ENCODE data around the gene THAP12. TPM values are rescaled to one million over a fixed set of nuclear protein-coding genes. Genes with fewer than 3 reads are reported as not detected.

The THAP12 gene
- total and polyA plus RNA-seq, 4 donors: 5.6 to 21.9 (median 13.7) TPM

DNA sequence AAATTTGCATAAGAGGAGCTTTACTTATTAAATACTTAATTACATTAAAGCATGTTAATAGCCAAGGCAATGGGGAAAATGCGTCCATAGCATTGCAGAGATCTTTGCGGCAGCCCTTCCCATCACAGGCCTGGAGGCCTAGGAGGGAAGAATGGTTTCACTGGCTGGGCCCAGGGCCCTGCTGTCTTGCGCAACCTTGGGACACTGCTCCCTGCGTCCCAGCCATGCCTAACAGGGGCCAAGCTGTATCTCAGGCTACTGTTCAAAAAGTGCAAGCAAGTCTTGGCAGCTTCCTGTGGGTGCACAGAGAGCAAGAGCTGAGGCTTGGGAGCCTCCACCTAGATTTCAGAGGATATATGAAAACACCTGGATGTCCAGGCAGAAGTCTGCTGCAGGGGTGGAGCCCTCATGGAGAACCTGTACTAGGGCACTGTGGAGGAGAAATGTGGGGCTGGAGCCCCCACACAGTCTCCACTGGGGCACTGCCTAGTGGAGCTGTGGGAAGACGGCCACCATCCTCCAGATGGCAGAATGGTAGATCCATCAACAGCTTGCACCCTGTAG, 46.0 kb downstream of the THAP12 start:
- no peaks in the 10 kb centered on the region for H3K36me3 ChIP-seq (ENCODE audit: control insufficient read depth in 4 of 4, insufficient read depth in 3 of 4, low read depth in 1 of 4, low read length in 3 of 4)
- 85% methylated on average over 5 of the region's 5 CpGs for WGBS

DNA sequence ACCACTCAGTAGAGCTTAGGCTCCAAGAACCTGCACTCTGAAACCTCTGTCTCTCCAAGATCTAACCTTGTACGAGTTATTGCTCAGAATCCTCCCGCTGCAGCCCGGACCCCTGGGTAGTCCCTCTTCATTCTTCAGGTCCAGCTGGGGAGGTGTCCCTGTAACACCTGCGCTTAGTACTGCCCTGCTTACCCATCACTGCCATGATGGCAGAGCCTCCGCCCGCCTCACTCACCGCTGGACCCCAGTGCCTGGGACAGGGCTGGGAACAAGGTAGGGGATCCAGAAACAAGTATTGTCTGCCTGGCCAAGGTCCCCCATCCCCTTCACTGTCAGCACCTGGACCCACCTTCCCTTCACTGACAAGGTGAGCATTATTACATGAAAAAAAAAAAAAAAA, 50.3 kb downstream of the THAP12 start:
- no peak for DNase-seq (ENCODE audit: low spot score)
- no peaks in the 10 kb centered on the region for H3K36me3 ChIP-seq (ENCODE audit: control insufficient read depth in 4 of 4, insufficient read depth in 3 of 4, low read depth in 1 of 4, low read length in 3 of 4)
- H3K4me1 ChIP-seq (ENCODE audit: control insufficient read depth in 4 of 4, insufficient read depth in 4 of 4, low read length in 3 of 4): no peaks in the 10 kb centered on the region
- WGBS: 95% methylated on average over 7 of the region's 7 CpGs
- peaks cover 0 to 6% (median 3%) of the 10 kb centered on the region in 4 donors for H3K9me3 ChIP-seq (ENCODE audit: control insufficient read depth in 4 of 4, low read length in 3 of 4)
- H3K4me3 ChIP-seq (ENCODE audit: low read depth in 1 of 3, low read length in 3 of 3): no peak overlapping the region
- no peak overlapping the region for H3K9ac ChIP-seq (ENCODE audit: low read depth in 1 of 2, low read length in 2 of 2)
- no peaks in the 10 kb centered on the region for H3K27me3 ChIP-seq (ENCODE audit: control insufficient read depth in 4 of 4, insufficient read depth in 4 of 4, low read length in 3 of 4)
- no peak overlapping the region for H3K27ac ChIP-seq (ENCODE audit: low read depth in 1 of 2, low read length in 2 of 2)
- TF ChIP-seq RXRA (IDR thresholded peaks at IDR 0.05): no peak
- TF ChIP-seq, protein P1, sequence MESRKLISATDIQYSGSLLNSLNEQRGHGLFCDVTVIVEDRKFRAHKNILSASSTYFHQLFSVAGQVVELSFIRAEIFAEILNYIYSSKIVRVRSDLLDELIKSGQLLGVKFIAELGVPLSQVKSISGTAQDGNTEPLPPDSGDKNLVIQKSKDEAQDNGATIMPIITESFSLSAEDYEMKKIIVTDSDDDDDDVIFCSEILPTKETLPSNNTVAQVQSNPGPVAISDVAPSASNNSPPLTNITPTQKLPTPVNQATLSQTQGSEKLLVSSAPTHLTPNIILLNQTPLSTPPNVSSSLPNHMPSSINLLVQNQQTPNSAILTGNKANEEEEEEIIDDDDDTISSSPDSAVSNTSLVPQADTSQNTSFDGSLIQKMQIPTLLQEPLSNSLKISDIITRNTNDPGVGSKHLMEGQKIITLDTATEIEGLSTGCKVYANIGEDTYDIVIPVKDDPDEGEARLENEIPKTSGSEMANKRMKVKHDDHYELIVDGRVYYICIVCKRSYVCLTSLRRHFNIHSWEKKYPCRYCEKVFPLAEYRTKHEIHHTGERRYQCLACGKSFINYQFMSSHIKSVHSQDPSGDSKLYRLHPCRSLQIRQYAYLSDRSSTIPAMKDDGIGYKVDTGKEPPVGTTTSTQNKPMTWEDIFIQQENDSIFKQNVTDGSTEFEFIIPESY (IDR thresholded peaks at IDR 0.05): no peak
- no peak for TF ChIP-seq RAD21 (IDR thresholded peaks at IDR 0.05)
- TF ChIP-seq, protein P2, sequence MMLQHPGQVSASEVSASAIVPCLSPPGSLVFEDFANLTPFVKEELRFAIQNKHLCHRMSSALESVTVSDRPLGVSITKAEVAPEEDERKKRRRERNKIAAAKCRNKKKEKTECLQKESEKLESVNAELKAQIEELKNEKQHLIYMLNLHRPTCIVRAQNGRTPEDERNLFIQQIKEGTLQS (IDR thresholded peaks at IDR 0.05): no peak
- TF ChIP-seq, protein P3, sequence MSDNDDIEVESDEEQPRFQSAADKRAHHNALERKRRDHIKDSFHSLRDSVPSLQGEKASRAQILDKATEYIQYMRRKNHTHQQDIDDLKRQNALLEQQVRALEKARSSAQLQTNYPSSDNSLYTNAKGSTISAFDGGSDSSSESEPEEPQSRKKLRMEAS (IDR thresholded peaks at IDR 0.05): no peak
- TF ChIP-seq, protein P4, sequence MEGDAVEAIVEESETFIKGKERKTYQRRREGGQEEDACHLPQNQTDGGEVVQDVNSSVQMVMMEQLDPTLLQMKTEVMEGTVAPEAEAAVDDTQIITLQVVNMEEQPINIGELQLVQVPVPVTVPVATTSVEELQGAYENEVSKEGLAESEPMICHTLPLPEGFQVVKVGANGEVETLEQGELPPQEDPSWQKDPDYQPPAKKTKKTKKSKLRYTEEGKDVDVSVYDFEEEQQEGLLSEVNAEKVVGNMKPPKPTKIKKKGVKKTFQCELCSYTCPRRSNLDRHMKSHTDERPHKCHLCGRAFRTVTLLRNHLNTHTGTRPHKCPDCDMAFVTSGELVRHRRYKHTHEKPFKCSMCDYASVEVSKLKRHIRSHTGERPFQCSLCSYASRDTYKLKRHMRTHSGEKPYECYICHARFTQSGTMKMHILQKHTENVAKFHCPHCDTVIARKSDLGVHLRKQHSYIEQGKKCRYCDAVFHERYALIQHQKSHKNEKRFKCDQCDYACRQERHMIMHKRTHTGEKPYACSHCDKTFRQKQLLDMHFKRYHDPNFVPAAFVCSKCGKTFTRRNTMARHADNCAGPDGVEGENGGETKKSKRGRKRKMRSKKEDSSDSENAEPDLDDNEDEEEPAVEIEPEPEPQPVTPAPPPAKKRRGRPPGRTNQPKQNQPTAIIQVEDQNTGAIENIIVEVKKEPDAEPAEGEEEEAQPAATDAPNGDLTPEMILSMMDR (IDR thresholded peaks at IDR 0.05; ENCODE audit: low read depth, low read length, missing input control): no peak
- TF ChIP-seq FOXA1 (IDR thresholded peaks at IDR 0.05): no peak
- no peak for TF ChIP-seq HNF4G (IDR thresholded peaks at IDR 0.05)
- TF ChIP-seq JUND (IDR thresholded peaks at IDR 0.05): no peak
- TF ChIP-seq TAF1 (conservative IDR thresholded peaks at IDR 0.05): no peak
- TF ChIP-seq YY1 (IDR thresholded peaks at IDR 0.05): no peak
- TF ChIP-seq GABPA (IDR thresholded peaks at IDR 0.05 in 1 of 2, conservative IDR thresholded peaks at IDR 0.05 in 1 of 2): no peak
- TF ChIP-seq SP1 (IDR thresholded peaks at IDR 0.05): no peak
- TF ChIP-seq EGR1 (IDR thresholded peaks at IDR 0.05; ENCODE audit: low read depth in 2 of 2): no peak
- no peak for TF ChIP-seq FOXA2 (IDR thresholded peaks at IDR 0.05)

More for the DNA sequence above, 46.0 kb downstream of the THAP12 start:
- H3K9ac ChIP-seq (ENCODE audit: low read depth in 1 of 2, low read length in 2 of 2): no peak overlapping the region
- H3K27me3 ChIP-seq (ENCODE audit: control insufficient read depth in 4 of 4, insufficient read depth in 4 of 4, low read length in 3 of 4): no peaks in the 10 kb centered on the region
- no peak overlapping the region for H3K4me3 ChIP-seq (ENCODE audit: low read depth in 1 of 3, low read length in 3 of 3)
- H3K9me3 ChIP-seq (ENCODE audit: control insufficient read depth in 4 of 4, low read length in 3 of 4): peaks cover 0 to 6% (median 3%) of the 10 kb centered on the region in 4 donors
- H3K27ac ChIP-seq (ENCODE audit: low read depth in 1 of 2, low read length in 2 of 2): no peak overlapping the region
- TF ChIP-seq RAD21 (IDR thresholded peaks at IDR 0.05): no peak
- no peak for TF ChIP-seq TAF1 (conservative IDR thresholded peaks at IDR 0.05)
- TF ChIP-seq, protein P4 (IDR thresholded peaks at IDR 0.05; ENCODE audit: low read depth, low read length, missing input control): no peak
- no peak for TF ChIP-seq NR2F2 (IDR thresholded peaks at IDR 0.05)
- TF ChIP-seq HNF4A (conservative IDR thresholded peaks at IDR 0.05): no peak
- TF ChIP-seq RXRA (IDR thresholded peaks at IDR 0.05): no peak
- TF ChIP-seq EGR1 (IDR thresholded peaks at IDR 0.05; ENCODE audit: low read depth in 2 of 2): no peak
- no peak for TF ChIP-seq YY1 (IDR thresholded peaks at IDR 0.05)
- no peak for TF ChIP-seq HNF4G (IDR thresholded peaks at IDR 0.05)
- TF ChIP-seq, protein P5, sequence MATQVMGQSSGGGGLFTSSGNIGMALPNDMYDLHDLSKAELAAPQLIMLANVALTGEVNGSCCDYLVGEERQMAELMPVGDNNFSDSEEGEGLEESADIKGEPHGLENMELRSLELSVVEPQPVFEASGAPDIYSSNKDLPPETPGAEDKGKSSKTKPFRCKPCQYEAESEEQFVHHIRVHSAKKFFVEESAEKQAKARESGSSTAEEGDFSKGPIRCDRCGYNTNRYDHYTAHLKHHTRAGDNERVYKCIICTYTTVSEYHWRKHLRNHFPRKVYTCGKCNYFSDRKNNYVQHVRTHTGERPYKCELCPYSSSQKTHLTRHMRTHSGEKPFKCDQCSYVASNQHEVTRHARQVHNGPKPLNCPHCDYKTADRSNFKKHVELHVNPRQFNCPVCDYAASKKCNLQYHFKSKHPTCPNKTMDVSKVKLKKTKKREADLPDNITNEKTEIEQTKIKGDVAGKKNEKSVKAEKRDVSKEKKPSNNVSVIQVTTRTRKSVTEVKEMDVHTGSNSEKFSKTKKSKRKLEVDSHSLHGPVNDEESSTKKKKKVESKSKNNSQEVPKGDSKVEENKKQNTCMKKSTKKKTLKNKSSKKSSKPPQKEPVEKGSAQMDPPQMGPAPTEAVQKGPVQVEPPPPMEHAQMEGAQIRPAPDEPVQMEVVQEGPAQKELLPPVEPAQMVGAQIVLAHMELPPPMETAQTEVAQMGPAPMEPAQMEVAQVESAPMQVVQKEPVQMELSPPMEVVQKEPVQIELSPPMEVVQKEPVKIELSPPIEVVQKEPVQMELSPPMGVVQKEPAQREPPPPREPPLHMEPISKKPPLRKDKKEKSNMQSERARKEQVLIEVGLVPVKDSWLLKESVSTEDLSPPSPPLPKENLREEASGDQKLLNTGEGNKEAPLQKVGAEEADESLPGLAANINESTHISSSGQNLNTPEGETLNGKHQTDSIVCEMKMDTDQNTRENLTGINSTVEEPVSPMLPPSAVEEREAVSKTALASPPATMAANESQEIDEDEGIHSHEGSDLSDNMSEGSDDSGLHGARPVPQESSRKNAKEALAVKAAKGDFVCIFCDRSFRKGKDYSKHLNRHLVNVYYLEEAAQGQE (IDR thresholded peaks at IDR 0.05): no peak
- TF ChIP-seq, protein P3 (IDR thresholded peaks at IDR 0.05): no peak
- TF ChIP-seq JUND (IDR thresholded peaks at IDR 0.05): no peak
- TF ChIP-seq FOXA1 (IDR thresholded peaks at IDR 0.05): no peak
- no peak for TF ChIP-seq GABPA (IDR thresholded peaks at IDR 0.05 in 1 of 2, conservative IDR thresholded peaks at IDR 0.05 in 1 of 2)
- TF ChIP-seq SP1 (IDR thresholded peaks at IDR 0.05): no peak
- no peaks in the 10 kb centered on the region for H3K4me1 ChIP-seq (ENCODE audit: control insufficient read depth in 4 of 4, insufficient read depth in 4 of 4, low read length in 3 of 4)
- no peak for DNase-seq (ENCODE audit: low spot score)

Measured in liver (tissue), 9 donors.